Parathyroid adenoma (tissue), 2 donors: ENCODE results near the gene WDR13.

Source experiments
- H2AFZ ChIP-seq: fragments of 300-600 bp; sonication (generic); one replicate; pipeline ENCODE4 v1.7.0; 2017; ENCODE audit warnings: antibody characterized with exemption, mild to moderate bottlenecking
- H3K27ac ChIP-seq: fragments of 300-600 bp; sonication (generic); one replicate; pipeline ENCODE4 v1.7.0; 2017
- H3K27me3 ChIP-seq: fragments of 300-600 bp; sonication (generic); one replicate; pipeline ENCODE4 v1.7.0; 2017; ENCODE audit warnings: low read length; ENCODE audit not compliant: control insufficient read depth, insufficient read depth
- H3K36me3 ChIP-seq: fragments of 300-600 bp; sonication (generic); one replicate; pipeline ENCODE4 v1.7.0; 2017; ENCODE audit warnings: low read length; ENCODE audit not compliant: control insufficient read depth, insufficient read depth
- H3K4me1 ChIP-seq: fragments of 300-600 bp; sonication (generic); one replicate; pipeline ENCODE4 v1.7.0; 2017; ENCODE audit warnings: control low read depth
- H3K4me2 ChIP-seq: fragments of 300-600 bp; sonication (generic); one replicate; pipeline ENCODE4 v1.7.0; 2017; ENCODE audit warnings: low read length
- H3K4me3 ChIP-seq: fragments of 300-600 bp; sonication (generic); one replicate; pipeline ENCODE4 v1.7.0; 2017; ENCODE audit warnings: low read depth, low read length
- H3K79me2 ChIP-seq: fragments of 300-600 bp; sonication (generic); one replicate; pipeline ENCODE4 v1.7.0; 2017; ENCODE audit warnings: control low read depth
- H3K9ac ChIP-seq: fragments of 300-600 bp; sonication (generic); one replicate; pipeline ENCODE4 v1.7.0; 2017; ENCODE audit warnings: mild to moderate bottlenecking
- H3K9me3 ChIP-seq: fragments of 300-600 bp; sonication (generic); one replicate; pipeline ENCODE4 v1.7.0; 2017; ENCODE audit warnings: low read length; ENCODE audit not compliant: control insufficient read depth
- CTCF ChIP-seq: fragments of 300-600 bp; sonication (generic); IDR thresholded peaks from one replicate; pipeline ENCODE4 v1.7.0; 2017; ENCODE audit warnings: antibody characterized with exemption, mild to moderate bottlenecking
- donor health status: primary hyperparathyroidism.

Gene WDR13

GRCh38 chrX:48574270-48575266 lies 22.7 kb upstream of the WDR13 start, which contains the start of gene RBM3:
TSS of gene RBM3 (plus strand) at chrX:48574484. CDS start at chrX:48575181, 697 bp downstream.
- no peaks in the 10 kb centered on the region for H3K9me3 ChIP-seq
- peak within 1 kb of the TSS; percentile 89 for H2AFZ ChIP-seq
- no peaks in the 10 kb centered on the region for H3K27me3 ChIP-seq
- peaks cover 5% of the 10 kb centered on the region for H3K4me1 ChIP-seq
- no peaks in the 10 kb centered on the region for H3K36me3 ChIP-seq
- TF ChIP-seq CTCF, result peak; percentile 51
- peak within 1 kb of the TSS; percentile 91 for H3K9ac ChIP-seq
- H3K4me2 ChIP-seq, result peak within 1 kb of the TSS; percentile 90
- peaks cover 12% of the 10 kb centered on the region for H3K79me2 ChIP-seq
- peak within 1 kb of the TSS; percentile 95 for H3K4me3 ChIP-seq
- H3K27ac ChIP-seq, result peak within 1 kb of the TSS; percentile 100

GRCh38 chrX:48575642-48576041 lies 21.6 kb upstream of the WDR13 start:
- no peak overlapping the region for H3K9ac ChIP-seq

GRCh38 chrX:48576108-48576507 lies 21.2 kb upstream of the WDR13 start:
- Histone ChIP-seq H2AFZ (no peak overlapping the region), H3K4me3 (no peak overlapping the region), H3K27ac (no peak overlapping the region), H3K79me2 (peaks cover 12% of the 10 kb centered on the region), H3K9ac (no peak overlapping the region), H3K4me1 (peaks cover 5% of the 10 kb centered on the region), H3K9me3 (no peaks in the 10 kb centered on the region), H3K4me2 (no peak overlapping the region), H3K36me3 (no peaks in the 10 kb centered on the region), H3K27me3 (no peaks in the 10 kb centered on the region)
- no peak for TF ChIP-seq CTCF

More at GRCh38 chrX:48575642-48576041, 21.6 kb upstream of the WDR13 start:
- no peak overlapping the region for H3K4me3 ChIP-seq
- H3K4me2 ChIP-seq, result peak overlapping the region; percentile 90
- H3K9me3 ChIP-seq, result no peaks in the 10 kb centered on the region
- H2AFZ ChIP-seq, result no peak overlapping the region
- no peak overlapping the region for H3K27ac ChIP-seq
- no peak for TF ChIP-seq CTCF
- H3K79me2 ChIP-seq, result peaks cover 12% of the 10 kb centered on the region
- H3K27me3 ChIP-seq, result no peaks in the 10 kb centered on the region
- no peaks in the 10 kb centered on the region for H3K36me3 ChIP-seq
- H3K4me1 ChIP-seq, result peaks cover 5% of the 10 kb centered on the region

- H3K36me3 ChIP-seq, result no peaks in the 10 kb centered on the region
- H3K4me1 ChIP-seq, result peaks cover 4% of the 10 kb centered on the region
- H3K27me3 ChIP-seq, result no peaks in the 10 kb centered on the region
- no peak for TF ChIP-seq CTCF
- H3K9ac ChIP-seq, result no peak overlapping the region
- H3K4me3 ChIP-seq, result no peak overlapping the region
- no peaks in the 10 kb centered on the region for H3K9me3 ChIP-seq
- no peak overlapping the region for H3K4me2 ChIP-seq
- H2AFZ ChIP-seq, result no peak overlapping the region
- peaks cover 12% of the 10 kb centered on the region for H3K79me2 ChIP-seq
- no peak overlapping the region for H3K27ac ChIP-seq
Measured at GRCh38 chrX:48578661-48579128, 18.6 kb upstream of the WDR13 start.
